Stimulated activated CD8-positive, alpha-beta memory T cell treated with anti-CD3 and anti-CD28 coated beads, Interleukin-12 subunit alpha, Interleukin-12 subunit beta, amount 100 ng/mL, for 24 hours (primary cell): Measurements from ENCODE around the gene SUFU.

Experiments
- DNase-seq: peaks from one replicate; pipeline ENCODE4 v3.0.0-alpha.2; 2020; ENCODE audit errors: extremely low read depth

SUFU gene

DNA sequence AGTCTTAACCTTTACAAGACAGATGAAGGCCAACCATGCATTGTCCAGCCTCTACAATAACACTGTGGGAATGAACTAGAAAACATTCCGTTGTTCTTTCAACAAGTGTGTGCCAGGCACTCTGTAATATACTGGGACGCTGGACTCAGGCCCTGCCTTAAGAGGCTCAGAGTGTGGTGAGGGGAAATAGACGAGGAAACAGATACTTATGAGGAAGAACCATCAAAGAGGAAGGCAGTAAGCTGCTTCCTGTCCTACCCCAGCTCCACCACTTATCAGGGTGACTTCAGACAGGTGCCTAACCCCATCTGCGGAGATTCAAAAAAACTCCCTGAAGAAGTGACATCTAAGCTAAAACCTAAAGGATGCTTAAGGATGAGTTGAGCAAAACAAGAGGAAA, 131.6 kb downstream of the SUFU start:
- DNase-seq: no peak

- DNase-seq: no peak
Observed at GRCh38 chr10:102639537-102639936, 135.8 kb downstream of the SUFU start.

GRCh38 chr10:102641402-102641801, 137.6 kb downstream of the SUFU start:
- DNase-seq: no peak

- peak; percentile 94 for DNase-seq
Observed at GRCh38 chr10:102641880-102642735, 138.3 kb downstream of the SUFU start.

DNA sequence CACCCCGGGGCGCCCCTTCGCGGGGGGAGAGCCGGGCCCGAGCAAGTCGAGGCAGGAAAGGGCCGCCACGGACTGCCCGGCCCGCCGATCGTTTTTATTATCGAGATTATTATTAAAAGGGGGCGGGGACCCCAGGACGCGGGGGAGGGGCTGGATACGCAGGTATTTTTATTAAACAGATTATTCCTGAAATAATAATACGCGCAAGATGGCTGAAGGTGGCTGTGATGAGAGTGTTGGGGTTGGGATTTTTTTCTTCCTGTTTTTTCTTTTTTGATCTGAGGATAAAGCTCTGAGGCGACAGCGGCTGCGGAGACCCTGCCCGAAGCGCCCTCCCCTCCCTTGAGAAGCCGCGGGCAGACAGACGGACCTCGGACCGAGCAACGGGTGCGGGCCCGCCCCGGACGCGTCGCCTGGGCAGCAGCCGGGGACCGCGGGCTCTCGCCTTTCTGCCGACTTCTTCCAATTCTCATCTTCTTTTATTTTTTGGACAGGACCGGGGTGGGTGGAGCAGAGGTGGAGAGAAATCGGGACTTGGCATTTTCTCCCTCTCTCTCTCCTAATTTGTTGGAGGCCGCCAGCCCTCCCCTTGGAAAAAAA, 139.1 kb downstream of the SUFU start:
- DNase-seq: no peak

DNA sequence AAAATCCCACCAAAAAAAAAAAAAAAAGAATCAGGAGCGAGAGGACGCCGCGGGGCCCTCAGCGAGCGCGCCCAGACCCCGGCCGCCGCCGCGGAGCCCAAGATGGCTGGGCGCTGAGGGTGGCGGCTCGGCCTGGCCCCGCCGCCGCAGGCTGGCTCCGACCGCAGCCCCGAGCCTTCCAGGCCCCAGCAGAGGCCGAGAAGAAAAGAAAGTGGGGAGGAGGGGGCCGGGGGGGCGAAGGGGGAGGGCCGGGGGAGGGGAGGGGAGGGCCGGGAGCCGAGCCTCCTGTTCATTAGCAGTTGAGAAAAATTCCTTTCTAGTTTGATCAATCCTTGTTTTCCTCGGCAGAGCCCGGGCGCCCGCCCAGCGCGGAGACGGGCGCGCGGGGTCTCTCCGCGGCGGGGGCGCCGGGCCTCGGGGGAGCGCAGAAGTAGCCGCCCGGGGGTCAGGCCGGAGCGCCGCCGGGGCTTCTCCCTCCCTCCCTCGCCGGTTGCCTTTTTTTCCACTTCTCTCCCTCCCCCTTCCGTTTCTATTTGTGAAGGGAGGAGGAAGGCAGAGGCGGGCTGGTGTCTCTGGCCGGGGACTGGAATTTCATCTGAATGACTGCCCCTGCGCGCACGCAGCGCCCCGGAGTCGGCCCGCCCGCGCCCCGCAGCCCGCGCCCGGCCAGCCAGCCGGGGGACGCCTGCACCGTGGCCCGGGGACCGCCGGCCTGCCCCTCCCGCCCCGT, 139.7 kb downstream of the SUFU start:
- no peak for DNase-seq

GRCh38 chr10:102644066-102644645, 140.4 kb downstream of the SUFU start, which contains the start of gene TRIM8:
Gene TRIM8, plus strand, starts transcription at chr10:102644479. Its CDS starts 139 bp downstream, at chr10:102644618.
- no peak for DNase-seq

DNA sequence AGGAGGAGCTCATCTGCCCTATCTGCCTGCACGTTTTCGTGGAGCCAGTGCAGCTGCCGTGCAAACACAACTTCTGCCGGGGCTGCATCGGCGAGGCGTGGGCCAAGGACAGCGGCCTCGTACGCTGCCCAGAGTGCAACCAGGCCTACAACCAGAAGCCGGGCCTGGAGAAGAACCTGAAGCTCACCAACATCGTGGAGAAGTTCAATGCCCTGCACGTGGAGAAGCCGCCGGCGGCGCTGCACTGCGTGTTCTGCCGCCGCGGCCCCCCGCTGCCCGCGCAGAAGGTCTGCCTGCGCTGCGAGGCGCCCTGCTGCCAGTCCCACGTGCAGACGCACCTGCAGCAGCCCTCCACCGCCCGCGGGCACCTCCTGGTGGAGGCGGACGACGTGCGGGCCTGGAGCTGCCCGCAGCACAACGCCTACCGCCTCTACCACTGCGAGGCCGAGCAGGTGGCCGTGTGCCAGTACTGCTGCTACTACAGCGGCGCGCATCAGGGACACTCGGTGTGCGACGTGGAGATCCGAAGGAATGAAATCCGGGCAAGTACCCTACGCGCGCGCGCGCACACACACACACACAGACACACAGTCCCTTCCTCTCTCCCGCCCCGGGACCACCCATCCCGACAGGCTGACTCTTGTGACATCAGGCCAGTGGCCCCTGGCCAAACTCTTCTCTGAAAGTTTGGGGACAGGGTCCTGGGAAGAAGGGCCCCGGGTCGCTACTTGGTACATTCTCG, 141.0 kb downstream of the SUFU start:
- no peak for DNase-seq

DNA sequence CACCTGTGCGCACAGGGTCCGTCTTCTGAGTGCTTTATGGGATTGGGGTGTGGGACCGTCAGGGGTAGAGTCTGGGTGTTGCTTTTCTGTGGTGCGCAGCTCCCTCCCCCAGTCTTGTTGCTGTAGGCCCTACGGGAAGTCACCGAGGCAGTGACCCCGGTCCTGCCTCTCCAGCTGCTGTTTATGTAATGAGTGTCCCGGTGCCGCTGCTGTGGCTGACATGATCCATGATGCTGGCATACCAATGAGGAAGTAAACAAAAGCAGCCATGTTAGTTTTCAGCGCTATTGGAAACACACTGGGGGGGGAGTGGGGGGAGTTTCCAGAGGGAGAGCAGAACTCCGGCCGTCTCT, 141.6 kb downstream of the SUFU start:
- DNase-seq: no peak

GRCh38 chr10:102645741-102646609, 142.2 kb downstream of the SUFU start:
- no peak for DNase-seq

DNA sequence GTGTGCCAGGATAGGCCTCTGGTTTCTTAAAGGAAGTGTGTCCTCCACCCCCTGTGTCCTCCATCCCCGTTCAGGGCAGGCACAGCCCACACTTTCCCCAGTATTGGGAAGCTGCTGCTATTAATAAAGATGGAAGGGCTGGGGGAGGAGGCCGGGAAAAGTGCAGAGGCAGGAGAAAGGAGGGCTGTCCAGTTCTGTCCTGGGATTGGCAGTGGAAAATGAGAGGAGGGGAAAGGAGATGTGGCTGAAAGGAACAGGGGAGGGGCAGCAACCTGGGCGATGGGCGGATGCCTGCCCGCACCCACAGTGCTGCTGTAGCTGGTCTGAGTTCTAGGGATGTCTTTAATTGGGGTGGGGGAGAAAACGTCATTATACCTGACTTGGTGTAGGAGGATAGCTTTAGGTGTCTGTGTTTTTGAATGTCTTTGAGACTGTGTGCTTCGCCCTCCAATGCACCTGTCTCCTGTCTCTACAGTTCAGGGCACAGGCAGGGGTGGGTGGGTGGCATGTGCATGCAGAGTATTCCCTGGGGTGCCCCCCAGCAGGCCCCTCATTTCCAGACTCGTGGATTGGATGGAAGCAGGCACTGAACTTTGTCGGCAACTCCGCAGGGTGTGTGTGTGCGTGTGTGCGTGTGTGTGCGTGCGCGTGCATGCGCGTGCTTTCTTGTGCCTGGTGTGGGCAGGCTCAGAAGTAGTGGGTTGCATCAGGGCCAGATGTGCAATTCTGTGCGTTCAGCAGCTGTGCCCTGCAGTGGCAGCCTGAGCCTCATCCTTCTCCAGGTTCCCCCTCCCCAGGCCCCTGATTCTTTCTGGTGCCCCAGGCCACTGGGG, 143.1 kb downstream of the SUFU start:
- DNase-seq: no peak

DNA sequence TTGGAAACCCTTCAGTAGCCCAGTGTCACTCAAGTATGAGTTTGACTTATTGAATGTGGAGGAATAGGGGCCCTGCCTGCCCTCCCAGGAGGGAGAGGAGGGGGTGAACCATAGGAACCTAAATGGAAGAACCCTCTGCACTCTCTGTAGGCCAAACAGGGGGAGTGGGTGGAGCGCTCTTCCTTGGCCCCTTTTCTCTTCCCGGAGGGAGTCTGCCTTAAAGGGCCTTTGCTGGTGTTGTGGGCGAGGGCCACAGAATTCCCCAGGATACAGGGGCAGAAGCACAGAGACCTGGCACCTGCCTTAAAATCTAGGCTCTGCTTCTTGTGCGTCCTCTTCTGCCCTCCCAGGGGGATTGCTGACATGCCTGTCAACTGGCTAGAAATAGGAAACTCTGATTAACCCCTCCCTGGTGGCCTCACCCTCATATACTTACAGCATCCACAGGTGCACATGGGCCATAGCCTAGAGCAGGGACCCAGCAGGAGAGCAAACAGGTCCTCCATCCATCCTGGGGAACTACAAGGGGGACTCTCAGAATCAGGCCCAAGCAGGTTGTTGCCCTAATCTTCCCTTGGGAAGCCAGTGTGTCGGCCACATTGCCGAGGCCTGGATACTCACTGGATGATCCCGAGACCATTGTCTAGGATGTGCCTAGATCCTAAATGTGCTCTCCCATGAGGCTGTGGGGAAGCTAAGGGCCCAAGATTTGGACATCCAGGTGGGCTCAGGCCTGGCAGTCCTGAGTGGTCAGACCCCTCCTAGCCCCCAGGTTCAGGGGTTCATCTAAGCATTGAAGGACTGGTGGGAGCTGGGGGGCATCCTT, 143.9 kb downstream of the SUFU start:
- DNase-seq: no peak

DNA sequence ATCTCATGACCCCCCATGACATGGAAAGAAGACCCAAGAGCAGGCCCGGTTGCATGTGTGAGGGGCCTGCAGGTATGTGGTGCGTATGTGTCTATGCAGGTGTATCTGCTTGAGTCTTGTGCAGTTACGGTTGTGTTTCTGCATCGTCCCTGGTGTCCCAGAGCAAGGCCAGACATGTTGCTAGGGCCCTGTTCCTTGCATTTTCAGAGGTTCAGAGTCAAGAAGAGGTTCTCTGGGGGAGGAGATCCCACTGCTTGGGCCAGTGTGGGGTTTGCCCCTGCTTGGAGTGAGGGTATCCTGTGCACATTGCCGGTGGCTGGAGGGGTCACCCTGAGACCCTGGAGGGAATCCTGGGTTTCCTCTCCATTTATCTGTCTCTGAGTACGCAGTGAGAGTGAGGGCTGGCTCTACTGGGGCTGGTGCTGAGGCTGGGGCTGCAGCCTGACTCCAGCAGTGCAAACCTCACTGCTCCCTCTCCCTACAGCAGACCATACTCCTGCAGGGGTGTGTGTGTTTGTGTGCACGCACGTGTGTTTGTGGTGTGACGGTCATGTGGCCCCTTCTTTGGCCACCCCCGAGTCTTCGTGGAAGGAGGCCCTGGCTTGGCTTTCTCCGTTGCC, 144.6 kb downstream of the SUFU start:
- no peak for DNase-seq

DNA sequence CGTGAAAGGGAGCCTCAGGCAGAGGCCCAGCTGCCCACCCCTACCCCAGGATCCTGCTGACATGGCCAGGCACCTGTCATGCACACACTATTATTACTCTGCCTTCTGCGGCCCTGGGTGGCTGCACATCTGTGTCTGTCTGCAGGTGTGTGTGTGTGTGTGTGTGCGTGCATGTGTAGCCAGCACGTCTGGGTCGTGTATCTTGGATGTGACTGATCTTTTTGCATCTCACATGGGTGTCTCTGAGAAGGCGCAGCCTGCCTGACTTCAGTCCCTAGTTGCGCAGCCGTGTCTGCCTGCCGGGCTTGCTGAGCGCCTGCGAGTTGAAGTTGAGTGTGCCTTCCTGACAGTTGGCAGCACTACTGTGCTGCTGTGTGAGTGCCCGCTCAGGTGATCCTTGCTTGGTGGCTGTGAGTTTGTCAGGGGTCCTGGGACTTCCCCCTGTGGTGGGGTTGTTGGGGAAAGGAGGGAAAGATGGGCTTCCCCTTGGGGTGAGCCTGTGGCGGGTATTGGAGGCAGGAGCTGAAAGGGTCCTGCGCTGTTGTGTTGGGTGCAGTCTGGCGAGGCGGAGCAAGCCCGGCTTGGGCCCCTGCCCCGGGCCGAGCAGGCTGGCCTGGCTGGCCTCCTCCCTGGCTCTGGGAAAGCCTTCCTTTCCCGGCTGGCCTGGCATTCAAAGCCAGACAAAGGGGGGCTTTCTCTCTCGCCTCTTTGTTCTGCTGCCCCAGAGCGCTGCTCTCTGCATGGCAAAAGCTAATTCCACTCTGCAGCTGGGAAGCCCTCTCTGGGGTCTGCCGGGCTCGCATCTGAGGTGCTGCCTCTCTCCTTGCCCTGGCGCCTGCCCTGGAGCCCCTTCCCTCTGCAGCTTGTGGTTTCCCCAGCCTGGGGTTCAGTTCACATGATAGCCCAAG, 145.4 kb downstream of the SUFU start:
- no peak for DNase-seq

GRCh38 chr10:102649797-102650654, 146.3 kb downstream of the SUFU start:
- DNase-seq: no peak
